GM12891 (cell line): Measurements from ENCODE around the gene ARMC12.

ENCODE experiments used
- PAX5 ChIP-seq: IDR thresholded peaks from 2 replicates; pipeline ENCODE4 v1.6.1; 2011; ENCODE audit warnings: low read length, moderate library complexity, mild to moderate bottlenecking; ENCODE audit not compliant: insufficient read depth, severe bottlenecking
- POLR2A ChIP-seq: IDR thresholded peaks from 2 replicates; pipeline ENCODE4 v1.6.1; 2011; ENCODE audit warnings: low read depth, low read length, control low read depth
- POLR2AphosphoS5 ChIP-seq: IDR thresholded peaks from 2 replicates; pipeline ENCODE4 v1.6.1; 2011; ENCODE audit warnings: low read depth, low read length, control low read depth
- POU2F2 ChIP-seq: IDR thresholded peaks from 2 replicates; pipeline ENCODE4 v1.6.1; 2011; ENCODE audit warnings: low read depth, mild to moderate bottlenecking, control low read depth, low read length, moderate library complexity
- SPI1 ChIP-seq: IDR thresholded peaks from 2 replicates; pipeline ENCODE4 v1.6.1; 2011; ENCODE audit warnings: low read depth, low read length, control low read depth
- TAF1 ChIP-seq: IDR thresholded peaks from 2 replicates; pipeline ENCODE4 v1.6.1; 2011; ENCODE audit warnings: low read depth, low read length, control low read depth

- TF ChIP-seq POLR2A (no peak), TAF1 (no peak), PAX5 (no peak), POLR2AphosphoS5 (no peak), POU2F2 (no peak), SPI1 (no peak)
Observed at GRCh38 chr6:35703554-35703953, 33.3 kb upstream of the ARMC12 start.
